Esophagus muscularis mucosa (tissue), 4 donors: ENCODE measurements around the gene MYOF. TPM values are rescaled to one million over a fixed set of nuclear protein-coding genes. Genes with fewer than 3 reads are reported as not detected.

Experiments used
- DNase-seq: peaks from one replicate; pipeline ENCODE4 v3.0.0-alpha.2; 2017; ENCODE audit errors: extremely low spot score
- H3K27ac ChIP-seq, 4 donors: fragments of 200-600 bp; sonication (generic); replicated peaks in 1 of 4; 1 replicate in 3 of 4; 2 replicates in 1 of 4; pipeline ENCODE4 v1.5.1; 2016 to 2019; ENCODE audit warnings: mild to moderate bottlenecking in 1 of 4
- H3K27me3 ChIP-seq, 4 donors: fragments of 200-600 bp; sonication (generic); one replicate each; pipeline versions ENCODE4 v1.5.1 to v1.6.0; 2016 to 2019
- H3K36me3 ChIP-seq, 4 donors: fragments of 200-600 bp; sonication (generic); one replicate each; pipeline ENCODE4 v1.5.1; 2016 to 2019
- H3K4me1 ChIP-seq, 4 donors: fragments of 200-600 bp; sonication (generic); one replicate each; pipeline ENCODE4 v1.5.1; 2016 to 2019
- H3K4me3 ChIP-seq, 4 donors: fragments of 200-600 bp; sonication (generic); 1 replicate in 2 of 4; 2 replicates in 2 of 4; pipeline ENCODE4 v1.5.1; 2016 to 2019; ENCODE audit warnings: mild to moderate bottlenecking in 4 of 4, moderate library complexity in 1 of 4
- H3K9me3 ChIP-seq, 4 donors: fragments of 200-600 bp; sonication (generic); 1 replicate in 3 of 4; 2 replicates in 1 of 4; pipeline ENCODE4 v1.5.1; 2016 to 2019
- CTCF ChIP-seq, 3 experiments: fragments of 200-600 bp in 2 of 3; fragments of 450-650 bp in 1 of 3; sonication (generic) in 2 of 3; IDR thresholded peaks; one replicate each; pipeline ENCODE4 v1.5.1; 2017 to 2019; ENCODE audit warnings: antibody characterized with exemption in 3 of 3, mild to moderate bottlenecking in 2 of 3, moderate library complexity in 1 of 3
- EP300 ChIP-seq: sonication (generic); formaldehyde crosslinking; IDR thresholded peaks from one replicate; pipeline ENCODE4 v1.6.1; 2017; ENCODE audit warnings: antibody characterized with exemption
- POLR2A ChIP-seq: fragments of 450-650 bp; IDR thresholded peaks from one replicate; pipeline ENCODE4 v1.6.1; 2017; ENCODE audit warnings: antibody characterized with exemption, moderate library complexity, mild to moderate bottlenecking, low read depth
- POLR2AphosphoS5 ChIP-seq, 2 donors: sonication (generic); formaldehyde crosslinking; IDR thresholded peaks; one replicate each; pipeline ENCODE4 v1.6.1; 2017; ENCODE audit warnings: antibody characterized with exemption in 2 of 2
- WGBS: methylation state at CpG from one replicate; pipeline ENCODE4 v1.1.5; 2018; 5-methylcytosine and 5-hydroxymethylcytosine counted together
- intact Hi-C: fragments of 100-400 bp; cut with DNase I; formaldehyde crosslinking; loops from one replicate; pipeline ENCODE4 v1.15.1; 2023
- total RNA-seq, 4 donors: library from RNA; depleted of rRNA; stranded (reverse); fragments of >200 nt; gene quantifications; one replicate each; pipeline versions ENCODE4 v1.1.0 to v1.2.1, GENCODE V29; 2016

The MYOF gene
- total RNA-seq, 4 donors from 2014 or later = 71.2 to 120 (median 97.3) TPM

- no peaks in the 10 kb centered on the region for H3K27me3 ChIP-seq
- H3K36me3 ChIP-seq = no peaks in the 10 kb centered on the region
- TF ChIP-seq EP300 = no peak
- no peak for DNase-seq
- H3K9me3 ChIP-seq = no peaks in the 10 kb centered on the region
- intact Hi-C loops = no loop called here
- H3K4me3 ChIP-seq = no peak overlapping the region
- peak overlapping the region; percentile 87 to 96 (median 91) for H3K27ac ChIP-seq
- peaks cover 58 to 98% (median 95%) of the 10 kb centered on the region in 4 donors for H3K4me1 ChIP-seq
- 27% methylated on average over 2 of the region's 2 CpGs for WGBS
Observed at GRCh38 chr10:93462371-93462770, 19.8 kb downstream of the MYOF start.

- no peaks in the 10 kb centered on the region for H3K27me3 ChIP-seq
- H3K9me3 ChIP-seq = no peaks in the 10 kb centered on the region
- H3K4me1 ChIP-seq = peaks cover 56 to 100% (median 98%) of the 10 kb centered on the region in 4 donors
- no peak for TF ChIP-seq CTCF (IDR thresholded peaks at IDR 0.05)
- TF ChIP-seq EP300 = no peak
- no peak for TF ChIP-seq POLR2A
- TF ChIP-seq POLR2AphosphoS5 (IDR thresholded peaks at IDR 0.05) = no peak
- no peaks in the 10 kb centered on the region for H3K36me3 ChIP-seq
- no peak overlapping the region for H3K4me3 ChIP-seq
- intact Hi-C loops = no loop called here
- 85% methylated on average over 1 of the region's 1 CpG for WGBS
- peak overlapping the region; percentile 87 to 96 (median 91) for H3K27ac ChIP-seq
- DNase-seq = no peak
Observed at GRCh38 chr10:93461807-93462178, 20.3 kb downstream of the MYOF start.

GRCh38 chr10:93461109-93461806 is 20.9 kb downstream of the MYOF start:
- no peak for TF ChIP-seq POLR2AphosphoS5 (IDR thresholded peaks at IDR 0.05)
- no peak for TF ChIP-seq POLR2A
- no peak for TF ChIP-seq EP300
- TF ChIP-seq CTCF (IDR thresholded peaks at IDR 0.05) = no peak
- DNase-seq = no peak
- Histone ChIP-seq H3K9me3 (no peaks in the 10 kb centered on the region), H3K4me3 (no peak overlapping the region), H3K4me1 (peaks cover 50 to 100% (median 95%) of the 10 kb centered on the region in 4 donors), H3K27ac (peak overlapping the region; percentile 87 to 96 (median 91)), H3K36me3 (peaks cover 0 to 4% (median 2%) of the 10 kb centered on the region in 4 donors), H3K27me3 (no peaks in the 10 kb centered on the region)
- intact Hi-C loops = no loop called here
- WGBS = 56% methylated on average over 4 of the region's 4 CpGs

- WGBS = 50% methylated on average over 3 of the region's 3 CpGs
- intact Hi-C loops = no loop called here
- Histone ChIP-seq H3K27ac (peak overlapping the region; percentile 87 to 96 (median 91)), H3K4me1 (peaks cover 33 to 84% (median 78%) of the 10 kb centered on the region in 4 donors), H3K9me3 (no peaks in the 10 kb centered on the region), H3K36me3 (peaks cover under 1 to 17% (median 3%) of the 10 kb centered on the region in 4 donors), H3K4me3 (no peak overlapping the region), H3K27me3 (no peaks in the 10 kb centered on the region)
- TF ChIP-seq POLR2AphosphoS5 (IDR thresholded peaks at IDR 0.05) = no peak
- no peak for TF ChIP-seq CTCF (IDR thresholded peaks at IDR 0.05)
- no peak for TF ChIP-seq POLR2A
- no peak for TF ChIP-seq EP300
- no peak for DNase-seq
Observed at GRCh38 chr10:93459466-93459865, 22.7 kb downstream of the MYOF start.

GRCh38 chr10:93458821-93459257 is 23.3 kb downstream of the MYOF start:
- TF ChIP-seq EP300 = no peak
- TF ChIP-seq POLR2AphosphoS5 (IDR thresholded peaks at IDR 0.05) = peak; percentile 90 to 93
- no peak for TF ChIP-seq CTCF (IDR thresholded peaks at IDR 0.05)
- H3K27ac ChIP-seq = peak overlapping the region; percentile 87 to 96 (median 91)
- H3K27me3 ChIP-seq = no peaks in the 10 kb centered on the region
- intact Hi-C loops = no loop called here
- H3K4me3 ChIP-seq = peak overlapping the region; percentile 2 to 29 (median 22)
- peak; percentile 96 for DNase-seq
- peaks cover 30 to 78% (median 74%) of the 10 kb centered on the region in 4 donors for H3K4me1 ChIP-seq
- H3K9me3 ChIP-seq = no peaks in the 10 kb centered on the region
- WGBS = 35% methylated on average over 6 of the region's 6 CpGs
- H3K36me3 ChIP-seq = peaks cover 5 to 23% (median 9%) of the 10 kb centered on the region in 4 donors
